ENCODE measurements around the gene ENPP5.

Gene ENPP5

GRCh38 chr6:46184114-46184513, 13.3 kb upstream of the ENPP5 start:
- ATAC-seq (ENCODE audit: low read depth) (peak; percentile 79), DNase-seq (ENCODE audit: low spot score) (no peak)
- Histone ChIP-seq H3K36me3 (ENCODE audit: low read depth) (no peaks in the 10 kb centered on the region), H3K4me3 (ENCODE audit: severe bottlenecking) (no peak overlapping the region), H3K4me1 (ENCODE audit: insufficient read depth, poor library complexity, severe bottlenecking) (peaks cover 13% of the 10 kb centered on the region), H3K27me3 (ENCODE audit: insufficient read depth, poor library complexity, severe bottlenecking) (no peaks in the 10 kb centered on the region), H3K27ac (ENCODE audit: poor library complexity, severe bottlenecking) (no peak overlapping the region), H3K9me3 (ENCODE audit: severe bottlenecking) (no peaks in the 10 kb centered on the region)
- TF ChIP-seq CTCF (IDR thresholded peaks at IDR 0.05; ENCODE audit: poor library complexity, severe bottlenecking) = no peak

GRCh38 chr6:46175976-46176375, 5.2 kb upstream of the ENPP5 start:
- no peaks in the 10 kb centered on the region for H3K36me3 ChIP-seq (ENCODE audit: low read depth)
- H3K27ac ChIP-seq (ENCODE audit: poor library complexity, severe bottlenecking) = no peak overlapping the region
- no peak for DNase-seq (ENCODE audit: low spot score)
- no peak for TF ChIP-seq CTCF (IDR thresholded peaks at IDR 0.05; ENCODE audit: poor library complexity, severe bottlenecking)
- H3K4me3 ChIP-seq (ENCODE audit: severe bottlenecking) = no peak overlapping the region
- no peaks in the 10 kb centered on the region for H3K27me3 ChIP-seq (ENCODE audit: insufficient read depth, poor library complexity, severe bottlenecking)
- no peaks in the 10 kb centered on the region for H3K9me3 ChIP-seq (ENCODE audit: severe bottlenecking)
- no peak for ATAC-seq (ENCODE audit: low read depth)
- no peaks in the 10 kb centered on the region for H3K4me1 ChIP-seq (ENCODE audit: insufficient read depth, poor library complexity, severe bottlenecking)

GRCh38 chr6:46175446-46175845, 4.7 kb upstream of the ENPP5 start:
- H3K9me3 ChIP-seq (ENCODE audit: severe bottlenecking) = no peaks in the 10 kb centered on the region
- H3K27me3 ChIP-seq (ENCODE audit: insufficient read depth, poor library complexity, severe bottlenecking) = no peaks in the 10 kb centered on the region
- no peak for TF ChIP-seq CTCF (IDR thresholded peaks at IDR 0.05; ENCODE audit: poor library complexity, severe bottlenecking)
- no peak for DNase-seq (ENCODE audit: low spot score)
- H3K27ac ChIP-seq (ENCODE audit: poor library complexity, severe bottlenecking) = no peak overlapping the region
- H3K4me3 ChIP-seq (ENCODE audit: severe bottlenecking) = no peak overlapping the region
- no peaks in the 10 kb centered on the region for H3K36me3 ChIP-seq (ENCODE audit: low read depth)
- H3K4me1 ChIP-seq (ENCODE audit: insufficient read depth, poor library complexity, severe bottlenecking) = no peaks in the 10 kb centered on the region
- ATAC-seq (ENCODE audit: low read depth) = no peak

GRCh38 chr6:46174904-46175303, 4.1 kb upstream of the ENPP5 start:
- ATAC-seq (ENCODE audit: low read depth) (no peak), DNase-seq (ENCODE audit: low spot score) (no peak)
- Histone ChIP-seq H3K9me3 (ENCODE audit: severe bottlenecking) (no peaks in the 10 kb centered on the region), H3K4me3 (ENCODE audit: severe bottlenecking) (no peak overlapping the region), H3K4me1 (ENCODE audit: insufficient read depth, poor library complexity, severe bottlenecking) (peaks cover 3% of the 10 kb centered on the region), H3K27ac (ENCODE audit: poor library complexity, severe bottlenecking) (no peak overlapping the region), H3K36me3 (ENCODE audit: low read depth) (no peaks in the 10 kb centered on the region), H3K27me3 (ENCODE audit: insufficient read depth, poor library complexity, severe bottlenecking) (no peaks in the 10 kb centered on the region)
- TF ChIP-seq CTCF (IDR thresholded peaks at IDR 0.05; ENCODE audit: poor library complexity, severe bottlenecking) = no peak

GRCh38 chr6:46172176-46172575, 1.4 kb upstream of the ENPP5 start:
- TF ChIP-seq CTCF (IDR thresholded peaks at IDR 0.05; ENCODE audit: poor library complexity, severe bottlenecking) = no peak
- H3K4me1 ChIP-seq (ENCODE audit: insufficient read depth, poor library complexity, severe bottlenecking) = peaks cover 7% of the 10 kb centered on the region
- ATAC-seq (ENCODE audit: low read depth) (no peak), DNase-seq (ENCODE audit: low spot score) (no peak)
- H3K27me3 ChIP-seq (ENCODE audit: insufficient read depth, poor library complexity, severe bottlenecking) = no peaks in the 10 kb centered on the region
- H3K4me3 ChIP-seq (ENCODE audit: severe bottlenecking) = no peak overlapping the region
- H3K36me3 ChIP-seq (ENCODE audit: low read depth) = no peaks in the 10 kb centered on the region
- H3K9me3 ChIP-seq (ENCODE audit: severe bottlenecking) = no peaks in the 10 kb centered on the region
- no peak overlapping the region for H3K27ac ChIP-seq (ENCODE audit: poor library complexity, severe bottlenecking)

All from RWPE2 (cell line).